Neural progenitor cell (in vitro differentiated cells): ENCODE results near the gene BCORL1. TPM values are rescaled to one million over a fixed set of nuclear protein-coding genes. Genes with fewer than 3 reads are reported as not detected.
A peak's percentile ranks its signal among the peaks of the same experiment; 100 is the strongest.

ENCODE experiments used
- DNase-seq: peaks from one replicate; pipeline ENCODE4 v3.0.0-alpha.2; 2016; ENCODE audit warnings: low spot score
- H2AFZ ChIP-seq: fragments of 200-600 bp; sonication (generic); replicated peaks from 2 replicates; pipeline ENCODE4 v1.6.1; 2016; ENCODE audit warnings: antibody characterized with exemption
- H3F3A ChIP-seq: fragments of 200-600 bp; sonication (generic); 2 replicates; pipeline ENCODE4 v1.6.1; 2016; ENCODE audit warnings: antibody characterized with exemption, low read depth
- H3K27ac ChIP-seq: fragments of 200-600 bp; sonication (generic); 2 replicates; pipeline ENCODE4 v1.5.1; 2016; ENCODE audit warnings: mild to moderate bottlenecking
- H3K27me3 ChIP-seq: fragments of 200-600 bp; sonication (generic); 2 replicates; pipeline ENCODE4 v1.6.1; 2016; ENCODE audit warnings: mild to moderate bottlenecking, moderate library complexity
- H3K36me3 ChIP-seq: fragments of 200-600 bp; sonication (generic); 2 replicates; pipeline ENCODE4 v1.5.1; 2016
- H3K4me1 ChIP-seq: fragments of 200-600 bp; sonication (generic); 2 replicates; pipeline ENCODE4 v1.6.1; 2016; ENCODE audit warnings: mixed run types
- H3K4me2 ChIP-seq: fragments of 200-600 bp; sonication (generic); 2 replicates; pipeline ENCODE4 v1.6.1; 2016
- H3K4me3 ChIP-seq: fragments of 200-600 bp; sonication (generic); 2 replicates; pipeline ENCODE4 v1.5.1; 2016
- H3K79me2 ChIP-seq: fragments of 200-600 bp; sonication (generic); 2 replicates; pipeline ENCODE4 v1.6.1; 2016; ENCODE audit warnings: low read depth
- H3K9ac ChIP-seq: fragments of 200-600 bp; sonication (generic); 2 replicates; pipeline ENCODE4 v1.6.1; 2016
- H3K9me3 ChIP-seq: fragments of 200-600 bp; sonication (generic); 2 replicates; pipeline ENCODE4 v1.5.1; 2016; ENCODE audit warnings: low read depth
- H4K20me1 ChIP-seq: fragments of 200-600 bp; sonication (generic); 2 replicates; pipeline ENCODE4 v1.6.1; 2016; ENCODE audit warnings: low read depth
- H3K27ac Mint-ChIP-seq: 3 replicates; pipeline ENCODE4 v1.8.0; 2021; ENCODE audit warnings: mixed read lengths
- H3K27me3 Mint-ChIP-seq: 2 replicates; pipeline ENCODE4 v1.8.0; 2022; ENCODE audit warnings: low read depth, mild to moderate bottlenecking, inconsistent platforms, moderate library complexity, mixed read lengths; ENCODE audit not compliant: insufficient read depth
- H3K36me3 Mint-ChIP-seq: 3 replicates; pipeline ENCODE4 v1.8.0; 2021; ENCODE audit warnings: mixed read lengths
- H3K4me1 Mint-ChIP-seq: 3 replicates; pipeline ENCODE4 v1.8.0; 2021; ENCODE audit warnings: mixed read lengths
- H3K4me3 Mint-ChIP-seq: 3 replicates; pipeline ENCODE4 v1.8.0; 2021; ENCODE audit warnings: mild to moderate bottlenecking, moderate library complexity, mixed read lengths
- H3K9me3 Mint-ChIP-seq: 3 replicates; pipeline ENCODE4 v1.8.0; 2020; ENCODE audit warnings: mixed read lengths
- CTCF ChIP-seq: fragments of 200-600 bp; sonication (generic); IDR thresholded peaks from 2 replicates; pipeline ENCODE4 v1.5.1; 2017; ENCODE audit warnings: antibody characterized with exemption, mild to moderate bottlenecking
- EZH2 ChIP-seq: fragments of 200-600 bp; sonication (generic); IDR thresholded peaks from 2 replicates; pipeline ENCODE4 v1.6.1; 2017; ENCODE audit warnings: antibody characterized with exemption, mild to moderate bottlenecking, moderate library complexity
- EZH2phosphoT487 ChIP-seq: fragments of 200-600 bp; sonication (generic); IDR thresholded peaks from 2 replicates; pipeline ENCODE4 v1.6.1; 2017; ENCODE audit warnings: antibody characterized with exemption
- total RNA-seq: library from RNA; depleted of rRNA; stranded (reverse); fragments of >200 nt; gene quantifications from 2 replicates; pipeline ENCODE4 v1.2.3, GENCODE V29; 2015; ENCODE audit warnings: low replicate concordance

BCORL1 gene
- total RNA-seq, 1 donor from 2014 or later: 5.1 TPM

GRCh38 chrX:130083656-130084382 lies 101.4 kb downstream of the BCORL1 start:
- H3K4me2 ChIP-seq: no peak overlapping the region
- H3K27me3 Mint-ChIP-seq: peaks cover 10% of the 10 kb centered on the region
- no peaks in the 10 kb centered on the region for H3K79me2 ChIP-seq
- H3K9me3 Mint-ChIP-seq: no peaks in the 10 kb centered on the region
- no peak overlapping the region for H3K4me3 ChIP-seq
- no peaks in the 10 kb centered on the region for H3K36me3 Mint-ChIP-seq
- H3F3A ChIP-seq: no peaks in the 10 kb centered on the region
- H3K36me3 ChIP-seq: no peaks in the 10 kb centered on the region
- H2AFZ ChIP-seq: no peak overlapping the region
- H3K4me3 Mint-ChIP-seq: peak overlapping the region; percentile 27
- H3K27ac Mint-ChIP-seq: peak overlapping the region; percentile 23
- no peak overlapping the region for H3K9ac ChIP-seq
- H3K4me1 Mint-ChIP-seq: peaks cover 39% of the 10 kb centered on the region
- TF ChIP-seq EZH2: no peak
- no peak for TF ChIP-seq CTCF
- TF ChIP-seq EZH2phosphoT487: no peak
- no peaks in the 10 kb centered on the region for H3K9me3 ChIP-seq
- H3K27me3 ChIP-seq: no peaks in the 10 kb centered on the region
- no peaks in the 10 kb centered on the region for H4K20me1 ChIP-seq
- H3K4me1 ChIP-seq: no peaks in the 10 kb centered on the region
- H3K27ac ChIP-seq: no peak overlapping the region
- no peak for DNase-seq

- H3K9ac ChIP-seq: no peak overlapping the region
- H4K20me1 ChIP-seq: no peaks in the 10 kb centered on the region
- H3K4me3 ChIP-seq: no peak overlapping the region
- no peaks in the 10 kb centered on the region for H3K79me2 ChIP-seq
- H3K4me2 ChIP-seq: no peak overlapping the region
- no peak overlapping the region for H3K27ac Mint-ChIP-seq
- no peak for DNase-seq
- H3F3A ChIP-seq: no peaks in the 10 kb centered on the region
- no peaks in the 10 kb centered on the region for H3K4me1 ChIP-seq
- H3K27me3 Mint-ChIP-seq: peaks cover 13% of the 10 kb centered on the region
- no peaks in the 10 kb centered on the region for H3K9me3 Mint-ChIP-seq
- no peak overlapping the region for H2AFZ ChIP-seq
- no peaks in the 10 kb centered on the region for H3K36me3 ChIP-seq
- no peaks in the 10 kb centered on the region for H3K9me3 ChIP-seq
- no peak for TF ChIP-seq CTCF
- no peak for TF ChIP-seq EZH2phosphoT487
- no peak for TF ChIP-seq EZH2
- H3K27me3 ChIP-seq: no peaks in the 10 kb centered on the region
- H3K27ac ChIP-seq: no peak overlapping the region
- no peaks in the 10 kb centered on the region for H3K36me3 Mint-ChIP-seq
- peaks cover 39% of the 10 kb centered on the region for H3K4me1 Mint-ChIP-seq
- H3K4me3 Mint-ChIP-seq: no peak overlapping the region
Measured at GRCh38 chrX:130084631-130085237, 102.3 kb downstream of the BCORL1 start.

GRCh38 chrX:130085551-130086446 lies 103.4 kb downstream of the BCORL1 start:
- Mint-ChIP-seq H3K4me1 (peaks cover 35% of the 10 kb centered on the region), H3K36me3 (no peaks in the 10 kb centered on the region), H3K9me3 (no peaks in the 10 kb centered on the region), H3K27ac (no peak overlapping the region), H3K4me3 (no peak overlapping the region), H3K27me3 (peaks cover 13% of the 10 kb centered on the region)
- Histone ChIP-seq H3K9ac (no peak overlapping the region), H3K27me3 (no peaks in the 10 kb centered on the region), H3K79me2 (no peaks in the 10 kb centered on the region), H3K4me3 (no peak overlapping the region), H3K4me2 (no peak overlapping the region), H2AFZ (no peak overlapping the region), H4K20me1 (no peaks in the 10 kb centered on the region), H3F3A (no peaks in the 10 kb centered on the region), H3K27ac (no peak overlapping the region), H3K4me1 (no peaks in the 10 kb centered on the region), H3K36me3 (no peaks in the 10 kb centered on the region), H3K9me3 (no peaks in the 10 kb centered on the region)
- no peak for DNase-seq
- TF ChIP-seq EZH2phosphoT487 (no peak), EZH2 (no peak), CTCF (no peak)
